BLaER1 (cell line): Measurements from ENCODE around the gene SCGB2A2.
A peak's percentile ranks its signal among the peaks of the same experiment; 100 is the strongest.

Source experiments
- H3K27ac ChIP-seq: shearing (Covaris generic); formaldehyde crosslinking; 2 replicates; pipeline ENCODE4 v1.8.1; 2022
- H3K27me3 ChIP-seq: shearing (Covaris generic); formaldehyde crosslinking; 2 replicates; pipeline ENCODE4 v1.8.1; 2022
- H3K36me3 ChIP-seq: shearing (Covaris generic); formaldehyde crosslinking; 2 replicates; pipeline ENCODE4 v1.8.1; 2022
- H3K4me1 ChIP-seq: shearing (Covaris generic); formaldehyde crosslinking; 2 replicates; pipeline ENCODE4 v1.8.1; 2022
- H3K4me2 ChIP-seq: shearing (Covaris generic); formaldehyde crosslinking; 2 replicates; pipeline ENCODE4 v1.8.1; 2022
- H3K4me3 ChIP-seq: shearing (Covaris generic); formaldehyde crosslinking; 2 replicates; pipeline ENCODE4 v1.8.1; 2022
- H3K9ac ChIP-seq: shearing (Covaris generic); formaldehyde crosslinking; 2 replicates; pipeline ENCODE4 v1.8.1; 2022
- H3K9me3 ChIP-seq: shearing (Covaris generic); formaldehyde crosslinking; 2 replicates; pipeline ENCODE4 v1.8.1; 2022
- H4K20me1 ChIP-seq: shearing (Covaris generic); formaldehyde crosslinking; 2 replicates; pipeline ENCODE4 v1.8.1; 2022
- Cebpa-rat ChIP-seq: shearing (Covaris generic); IDR thresholded peaks from 2 replicates; pipeline ENCODE4 v1.8.1; 2022

Gene SCGB2A2

GRCh38 chr11:62295504-62295903 lies 25.5 kb downstream of the SCGB2A2 start:
- no peak overlapping the region for H3K4me2 ChIP-seq

GRCh38 chr11:62298975-62299374 lies 29.0 kb downstream of the SCGB2A2 start, which contains the start of gene SCGB1D4:
Gene SCGB1D4, minus strand, starts transcription at chr11:62299075. Its CDS starts 65 bp downstream, at chr11:62299010.
- Histone ChIP-seq H3K27ac (no peak within 1 kb of the TSS), H4K20me1 (no peaks in the 10 kb centered on the region), H3K4me2 (no peak within 1 kb of the TSS), H3K27me3 (no peaks in the 10 kb centered on the region), H3K9ac (no peak within 1 kb of the TSS), H3K4me1 (no peaks in the 10 kb centered on the region), H3K9me3 (no peaks in the 10 kb centered on the region), H3K4me3 (no peak within 1 kb of the TSS), H3K36me3 (no peaks in the 10 kb centered on the region)
- no peak for TF ChIP-seq Cebpa-rat

More at GRCh38 chr11:62295504-62295903, 25.5 kb downstream of the SCGB2A2 start:
- Histone ChIP-seq H3K27ac (no peak overlapping the region), H3K9me3 (no peaks in the 10 kb centered on the region), H3K9ac (no peak overlapping the region), H3K4me3 (no peak overlapping the region), H4K20me1 (no peaks in the 10 kb centered on the region), H3K36me3 (no peaks in the 10 kb centered on the region), H3K27me3 (no peaks in the 10 kb centered on the region), H3K4me1 (no peaks in the 10 kb centered on the region)
- TF ChIP-seq Cebpa-rat = no peak

- H3K36me3 ChIP-seq = no peaks in the 10 kb centered on the region
- no peak overlapping the region for H3K9ac ChIP-seq
- TF ChIP-seq Cebpa-rat = no peak
- H3K9me3 ChIP-seq = peaks cover 23% of the 10 kb centered on the region
- peak overlapping the region; percentile 39 for H3K4me2 ChIP-seq
- no peaks in the 10 kb centered on the region for H3K27me3 ChIP-seq
- no peak overlapping the region for H3K27ac ChIP-seq
- H3K4me3 ChIP-seq = no peak overlapping the region
- no peaks in the 10 kb centered on the region for H4K20me1 ChIP-seq
- H3K4me1 ChIP-seq = peaks cover 11% of the 10 kb centered on the region
These were observed 36.3 kb downstream of the SCGB2A2 start for GRCh38 chr11:62306227-62306626.

DNA sequence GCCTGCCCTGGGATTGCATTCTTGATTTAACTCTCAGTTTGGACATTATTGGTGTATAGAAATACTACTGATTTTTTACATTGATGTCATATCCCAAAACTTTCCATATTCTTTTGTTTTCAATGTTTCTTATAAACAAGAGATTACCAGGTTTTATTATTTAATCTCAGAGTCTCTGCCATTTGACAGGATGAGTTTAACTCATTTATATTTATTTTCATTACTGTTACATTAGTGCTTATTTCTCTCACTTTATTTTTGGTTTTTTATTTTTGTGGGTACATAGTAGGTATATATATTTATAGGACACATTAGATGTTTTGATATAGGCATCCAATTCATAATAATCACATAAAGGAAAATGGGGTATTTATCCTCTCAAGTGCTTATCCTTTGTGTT lies 38.0 kb downstream of the SCGB2A2 start:
- no peaks in the 10 kb centered on the region for H3K27me3 ChIP-seq
- no peak for TF ChIP-seq Cebpa-rat
- no peak overlapping the region for H3K4me2 ChIP-seq
- H3K4me1 ChIP-seq = peaks cover 11% of the 10 kb centered on the region
- no peak overlapping the region for H3K4me3 ChIP-seq
- peaks cover 23% of the 10 kb centered on the region for H3K9me3 ChIP-seq
- no peaks in the 10 kb centered on the region for H3K36me3 ChIP-seq
- H3K9ac ChIP-seq = no peak overlapping the region
- H4K20me1 ChIP-seq = no peaks in the 10 kb centered on the region
- H3K27ac ChIP-seq = no peak overlapping the region

DNA sequence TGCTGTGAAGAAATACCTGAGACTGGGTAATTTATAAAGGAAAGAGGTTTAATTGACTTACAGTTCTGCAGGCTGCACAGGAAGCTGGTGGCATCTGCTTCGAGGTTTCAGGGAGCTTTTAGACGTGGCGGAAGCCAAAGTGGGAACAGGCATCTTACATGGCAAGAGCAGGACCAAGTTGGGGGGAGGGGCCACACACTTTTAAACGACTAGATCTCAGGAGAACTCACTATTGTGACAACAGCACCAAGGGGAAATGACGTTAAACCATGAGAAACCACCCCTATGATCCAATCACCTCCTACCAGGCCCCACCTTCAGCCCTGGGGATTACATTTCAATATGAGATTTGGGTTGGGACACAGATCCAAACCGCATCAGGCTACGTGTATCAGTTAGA lies 40.0 kb downstream of the SCGB2A2 start:
- Histone ChIP-seq H3K4me1 (peaks cover 11% of the 10 kb centered on the region), H3K36me3 (no peaks in the 10 kb centered on the region), H3K4me2 (no peak overlapping the region)

DNA sequence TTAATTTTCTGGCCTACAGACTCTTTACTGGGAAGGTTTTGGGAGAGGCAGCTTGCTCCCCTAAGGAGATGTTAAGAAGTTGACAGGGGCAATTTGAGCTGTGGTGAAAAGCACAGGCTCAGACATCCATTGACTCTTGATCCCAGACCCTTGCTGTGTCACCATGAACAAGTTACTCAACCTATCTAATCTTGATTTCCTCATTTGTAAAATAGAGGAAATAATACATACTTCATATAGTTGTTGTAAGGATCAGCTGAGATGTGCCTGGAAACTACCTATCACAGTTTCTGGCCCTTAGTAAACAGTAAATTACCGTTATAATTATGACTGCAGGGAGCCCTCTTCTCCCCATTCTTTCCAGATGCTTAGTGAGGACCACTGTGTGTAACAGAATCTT lies 45.5 kb downstream of the SCGB2A2 start:
- Histone ChIP-seq H3K27me3 (no peaks in the 10 kb centered on the region), H3K4me1 (no peaks in the 10 kb centered on the region), H3K9me3 (no peaks in the 10 kb centered on the region), H3K4me3 (no peak overlapping the region), H3K4me2 (no peak overlapping the region), H4K20me1 (no peaks in the 10 kb centered on the region), H3K27ac (no peak overlapping the region), H3K9ac (no peak overlapping the region), H3K36me3 (no peaks in the 10 kb centered on the region)
- no peak for TF ChIP-seq Cebpa-rat

More for the DNA sequence above, 40.0 kb downstream of the SCGB2A2 start:
- no peaks in the 10 kb centered on the region for H3K27me3 ChIP-seq
- TF ChIP-seq Cebpa-rat = no peak
- H3K27ac ChIP-seq = no peak overlapping the region
- no peak overlapping the region for H3K9ac ChIP-seq
- no peaks in the 10 kb centered on the region for H4K20me1 ChIP-seq
- H3K4me3 ChIP-seq = no peak overlapping the region
- H3K9me3 ChIP-seq = peaks cover 23% of the 10 kb centered on the region

DNA sequence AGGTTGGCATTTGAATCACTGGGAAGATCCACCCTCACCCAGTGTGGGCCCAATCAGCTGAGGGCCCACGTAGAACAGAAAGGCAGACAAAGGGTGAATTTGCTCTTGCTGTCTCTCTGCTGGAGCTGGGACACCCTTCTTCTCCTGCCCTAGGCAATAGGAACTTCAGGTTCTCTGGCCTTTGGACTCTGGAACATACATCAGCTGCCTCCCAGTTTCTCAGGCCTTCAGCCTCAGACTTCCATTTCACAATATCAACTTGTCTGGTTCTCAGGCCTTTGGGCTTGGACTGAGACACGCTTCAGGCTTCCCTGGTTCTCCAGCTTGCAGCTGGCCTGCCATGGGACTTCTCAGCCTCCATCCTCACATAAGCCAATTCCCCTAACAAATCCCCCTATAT lies 52.6 kb downstream of the SCGB2A2 start:
- no peaks in the 10 kb centered on the region for H3K36me3 ChIP-seq
- no peaks in the 10 kb centered on the region for H3K27me3 ChIP-seq
- H3K9ac ChIP-seq = no peak overlapping the region
- H3K9me3 ChIP-seq = no peaks in the 10 kb centered on the region
- TF ChIP-seq Cebpa-rat = no peak
- no peak overlapping the region for H3K4me2 ChIP-seq
- no peak overlapping the region for H3K4me3 ChIP-seq
- H4K20me1 ChIP-seq = no peaks in the 10 kb centered on the region
- H3K27ac ChIP-seq = no peak overlapping the region
- H3K4me1 ChIP-seq = no peaks in the 10 kb centered on the region
